ENCODE data around the gene HYAL3. TPM values are rescaled to one million over a fixed set of nuclear protein-coding genes. Genes with fewer than 3 reads are reported as not detected.
A peak's percentile ranks its signal among the peaks of the same experiment; 100 is the strongest.

Gene HYAL3
- total RNA-seq, 1 experiment from 2014 or later, result 20.8 TPM

DNA sequence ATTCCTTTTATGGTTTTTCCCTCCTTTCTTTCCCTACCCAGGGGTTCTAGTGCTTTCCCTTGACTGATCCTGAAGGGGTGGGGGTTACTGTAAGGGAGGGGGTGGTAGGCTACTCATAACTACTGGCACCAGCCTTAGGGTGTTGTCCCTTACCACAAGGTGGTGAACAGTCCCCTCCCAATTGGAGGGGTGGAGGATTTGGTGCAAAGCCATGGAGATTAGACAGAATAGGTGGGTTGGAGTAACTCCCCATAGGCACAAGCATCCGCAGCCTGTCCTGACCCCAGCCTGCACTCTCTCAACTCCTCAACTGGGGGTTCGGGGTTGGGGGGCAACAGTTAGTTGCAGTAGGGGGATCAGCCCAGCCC, 25.9 kb upstream of the HYAL3 start:
- CTCF ChIA-PET, result interaction anchor here (0.6 to 1.0 kb wide), 3 partner anchors 12 to 1673 kb away, joined by 3 to 4 read pairs (median 3); partner anchors contain the start of gene IFRD2
- no peak for DNase-seq
- H2AFZ ChIP-seq (ENCODE audit: low read length), result no peak overlapping the region
- no peaks in the 10 kb centered on the region for H4K20me1 ChIP-seq (ENCODE audit: low read length)
- intact Hi-C loops (cut with micrococcal nuclease), result no loop called here
- POLR2A ChIA-PET (ENCODE audit: unreplicated experiment), result interaction anchor here (0.6 kb wide), 1 partner anchor 90 kb away, joined by 5 read pairs; no protein-coding TSS in a partner anchor
- peaks cover 15% of the 10 kb centered on the region; the same call in 1 of the 2 replicates for H3K4me1 ChIP-seq (ENCODE audit: insufficient read depth, low read length)
- no peak for ATAC-seq
- H3K9me3 ChIP-seq (ENCODE audit: low read length), result no peaks in the 10 kb centered on the region
- H3K4me3 ChIP-seq (ENCODE audit: low read length), result no peak overlapping the region
- peaks cover 5% of the 10 kb centered on the region; the same call in 1 of the 2 replicates for H3K36me3 ChIP-seq (ENCODE audit: low read depth, low read length)
- H3K4me2 ChIP-seq (ENCODE audit: low read length), result no peak overlapping the region
- no peak overlapping the region for H3K9ac ChIP-seq (ENCODE audit: low read length)
- no peaks in the 10 kb centered on the region for H3F3A ChIP-seq (ENCODE audit: low read length, unreplicated experiment)
- no peaks in the 10 kb centered on the region for H3K27me3 ChIP-seq (ENCODE audit: low read length)
- no peak for TF ChIP-seq EZH2phosphoT487 (IDR thresholded peaks at IDR 0.05; ENCODE audit: borderline replicate concordance, low read length)
- TF ChIP-seq, protein P1, sequence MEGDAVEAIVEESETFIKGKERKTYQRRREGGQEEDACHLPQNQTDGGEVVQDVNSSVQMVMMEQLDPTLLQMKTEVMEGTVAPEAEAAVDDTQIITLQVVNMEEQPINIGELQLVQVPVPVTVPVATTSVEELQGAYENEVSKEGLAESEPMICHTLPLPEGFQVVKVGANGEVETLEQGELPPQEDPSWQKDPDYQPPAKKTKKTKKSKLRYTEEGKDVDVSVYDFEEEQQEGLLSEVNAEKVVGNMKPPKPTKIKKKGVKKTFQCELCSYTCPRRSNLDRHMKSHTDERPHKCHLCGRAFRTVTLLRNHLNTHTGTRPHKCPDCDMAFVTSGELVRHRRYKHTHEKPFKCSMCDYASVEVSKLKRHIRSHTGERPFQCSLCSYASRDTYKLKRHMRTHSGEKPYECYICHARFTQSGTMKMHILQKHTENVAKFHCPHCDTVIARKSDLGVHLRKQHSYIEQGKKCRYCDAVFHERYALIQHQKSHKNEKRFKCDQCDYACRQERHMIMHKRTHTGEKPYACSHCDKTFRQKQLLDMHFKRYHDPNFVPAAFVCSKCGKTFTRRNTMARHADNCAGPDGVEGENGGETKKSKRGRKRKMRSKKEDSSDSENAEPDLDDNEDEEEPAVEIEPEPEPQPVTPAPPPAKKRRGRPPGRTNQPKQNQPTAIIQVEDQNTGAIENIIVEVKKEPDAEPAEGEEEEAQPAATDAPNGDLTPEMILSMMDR (conservative IDR thresholded peaks at IDR 0.05; ENCODE audit: low read depth, low read length), result no peak
- TF ChIP-seq EZH2 (IDR thresholded peaks at IDR 0.05; ENCODE audit: low read length, unreplicated experiment), result no peak
- no peak overlapping the region for H3K27ac ChIP-seq (ENCODE audit: low read length)
- BruUV-seq (replicated peaks), result no TSS peak
- H3K9me2 ChIP-seq (replicated peaks; ENCODE audit: low read length), result no peaks in the 10 kb centered on the region
- peaks cover 28% of the 10 kb centered on the region for H3K79me2 ChIP-seq (ENCODE audit: low read length)

DNA sequence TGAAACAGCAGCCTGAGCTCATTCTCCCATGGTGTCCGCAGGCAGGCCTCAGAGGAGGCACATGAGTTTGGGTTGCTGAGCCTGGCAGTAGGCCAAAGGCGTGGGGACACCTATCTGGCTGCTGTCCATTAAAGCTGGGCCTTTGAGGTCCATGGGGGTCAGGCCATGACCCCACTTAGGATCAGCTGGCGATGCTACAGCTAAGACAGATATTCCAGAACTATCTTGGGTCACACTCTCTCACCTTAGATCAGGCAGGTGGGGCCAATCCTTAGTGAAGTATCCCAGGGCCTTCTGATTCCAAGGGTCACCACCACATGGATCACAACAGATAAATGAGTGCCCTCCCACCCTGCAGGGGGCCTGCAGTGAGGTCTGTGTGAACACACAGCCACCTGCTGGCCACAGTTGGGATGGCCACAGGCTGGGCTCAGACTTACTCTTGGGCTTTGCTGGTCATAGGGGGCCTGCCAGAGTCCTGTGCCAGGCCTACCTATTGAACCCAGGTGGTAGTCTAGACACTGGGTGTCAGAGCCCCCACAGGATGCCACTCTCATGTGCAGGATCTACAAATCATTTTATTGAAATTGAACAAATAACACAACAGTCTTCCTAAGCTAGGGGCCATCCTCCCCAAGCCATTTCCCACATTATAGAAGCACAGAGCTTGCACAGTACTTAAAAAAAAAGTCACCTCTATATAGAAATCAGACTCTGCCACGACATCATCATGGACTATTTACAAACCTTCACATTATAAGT, 25.3 kb upstream of the HYAL3 start:
- TF ChIP-seq, protein P1 (conservative IDR thresholded peaks at IDR 0.05; ENCODE audit: low read depth, low read length), result peak; percentile 96
- no peak for TF ChIP-seq EZH2 (IDR thresholded peaks at IDR 0.05; ENCODE audit: low read length, unreplicated experiment)
- TF ChIP-seq EZH2phosphoT487 (IDR thresholded peaks at IDR 0.05; ENCODE audit: borderline replicate concordance, low read length), result no peak
- Histone ChIP-seq H3K79me2 (ENCODE audit: low read length) (peaks cover 33% of the 10 kb centered on the region), H3K36me3 (ENCODE audit: low read depth, low read length) (peaks cover under 1% of the 10 kb centered on the region; the same call in 1 of the 2 replicates), H3K27ac (ENCODE audit: low read length) (no peak overlapping the region), H3K4me1 (ENCODE audit: insufficient read depth, low read length) (peaks cover 21% of the 10 kb centered on the region), H3K9me3 (ENCODE audit: low read length) (no peaks in the 10 kb centered on the region), H3K4me3 (ENCODE audit: low read length) (no peak overlapping the region), H3K9me2 (replicated peaks; ENCODE audit: low read length) (no peaks in the 10 kb centered on the region), H3F3A (ENCODE audit: low read length, unreplicated experiment) (no peaks in the 10 kb centered on the region), H3K4me2 (ENCODE audit: low read length) (no peak overlapping the region), H4K20me1 (ENCODE audit: low read length) (no peaks in the 10 kb centered on the region), H3K27me3 (ENCODE audit: low read length) (no peaks in the 10 kb centered on the region), H2AFZ (ENCODE audit: low read length) (no peak overlapping the region), H3K9ac (ENCODE audit: low read length) (no peak overlapping the region)
- intact Hi-C loops (cut with micrococcal nuclease), result loop anchor here (1.0 to 5.0 kb wide), 2 partner anchors 50 to 127 kb away; no protein-coding TSS in a partner anchor
- ChIA-PET CTCF (interaction anchor here (0.6 to 1.4 kb wide), 7 partner anchors 13 to 1673 kb away, joined by 3 to 7 read pairs (median 4); partner anchors contain the start of genes HYAL1, HYAL3, IFRD2 and NAA80), POLR2A (ENCODE audit: unreplicated experiment) (interaction anchor here (0.6 kb wide), 2 partner anchors 11 to 89 kb away, joined by 5 to 6 read pairs; no protein-coding TSS in a partner anchor)
- ATAC-seq (peak; percentile 25), DNase-seq (peak; percentile 80)
- BruUV-seq (replicated peaks), result no TSS peak
